Sigmoid colon (tissue), 4 donors: ENCODE measurements around the gene DCDC2C.

Experiments
- CTCF ChIP-seq, 4 experiments: fragments of 450-650 bp in 3 of 4; fragments of 200-600 bp in 1 of 4; IDR thresholded peaks; one replicate each; pipeline ENCODE4 v1.5.1; 2016 to 2019; ENCODE audit warnings: antibody characterized with exemption in 4 of 4, mild to moderate bottlenecking in 3 of 4, moderate library complexity in 2 of 4
- EP300 ChIP-seq, 4 donors: sonication (generic); formaldehyde crosslinking; IDR thresholded peaks; one replicate each; pipeline ENCODE4 v1.6.1; 2017; ENCODE audit warnings: antibody characterized with exemption in 4 of 4
- POLR2A ChIP-seq, 2 donors: fragments of 450-650 bp; IDR thresholded peaks; one replicate each; pipeline ENCODE4 v1.6.1; 2016; ENCODE audit warnings: antibody characterized with exemption in 2 of 2, mild to moderate bottlenecking in 2 of 2, moderate library complexity in 2 of 2
- POLR2AphosphoS5 ChIP-seq, 4 donors: sonication (generic); formaldehyde crosslinking; IDR thresholded peaks; one replicate each; pipeline ENCODE4 v1.6.1; 2017; ENCODE audit warnings: antibody characterized with exemption in 4 of 4

DNA sequence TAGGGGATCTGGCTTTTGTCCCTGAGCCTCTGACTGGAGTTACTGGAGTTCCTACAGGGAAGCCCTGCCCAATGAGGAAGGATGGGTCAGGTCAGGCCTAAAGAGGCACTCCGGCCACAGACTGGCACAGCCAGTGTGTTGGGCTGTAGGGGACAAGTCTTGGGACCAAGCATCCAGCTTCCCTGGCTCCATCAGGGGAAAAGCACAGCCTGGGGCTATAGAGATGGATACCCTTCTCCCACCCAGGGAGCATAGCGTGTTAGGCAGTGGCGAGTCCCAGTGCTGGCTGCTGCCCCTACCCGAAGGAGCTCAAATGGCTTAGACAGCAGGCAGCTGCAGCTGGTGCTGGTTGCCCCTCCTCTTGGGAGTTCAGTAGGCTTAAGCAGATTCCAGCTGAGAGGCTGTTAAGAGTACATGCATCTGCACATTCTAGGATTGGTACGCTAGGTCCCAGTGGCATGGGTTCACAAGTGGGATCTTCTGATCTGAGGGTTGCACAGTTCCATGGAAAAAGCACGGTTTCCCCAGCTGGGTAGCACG, 111.4 kb downstream of the DCDC2C start:
- no peak for TF ChIP-seq CTCF (IDR thresholded peaks at IDR 0.05)
- no peak for TF ChIP-seq POLR2A (IDR thresholded peaks at IDR 0.05)
- no peak for TF ChIP-seq EP300 (IDR thresholded peaks at IDR 0.05)
- TF ChIP-seq POLR2AphosphoS5 (IDR thresholded peaks at IDR 0.05) = no peak
